MM.1S (cell line): ENCODE data around the gene EBP.
A peak's percentile ranks its signal among the peaks of the same experiment; 100 is the strongest.

Experiments
- DNase-seq: peaks from one replicate; pipeline ENCODE4 v3.0.0-alpha.2; 2015
- H2AFZ ChIP-seq: fragments of 300-600 bp; sonication (generic); 2 replicates; pipeline ENCODE4 v1.6.0; 2016; ENCODE audit warnings: antibody characterized with exemption, low read length
- H3F3A ChIP-seq: fragments of 300-600 bp; sonication (generic); 2 replicates; pipeline ENCODE4 v1.6.1; 2016; ENCODE audit warnings: mild to moderate bottlenecking, antibody characterized with exemption, low read length, moderate library complexity, mixed read lengths; ENCODE audit not compliant: insufficient read depth
- H3K27ac ChIP-seq: fragments of 300-600 bp; sonication (generic); 2 replicates; pipeline ENCODE4 v1.5.1; 2016; ENCODE audit warnings: mild to moderate bottlenecking, low read length
- H3K27me3 ChIP-seq: fragments of 300-600 bp; sonication (generic); replicated peaks from 2 replicates; pipeline ENCODE4 v1.6.0; 2016; ENCODE audit warnings: low read length; ENCODE audit not compliant: insufficient read depth
- H3K36me3 ChIP-seq: fragments of 300-600 bp; sonication (generic); replicated peaks from 2 replicates; pipeline ENCODE4 v1.6.1; 2016; ENCODE audit warnings: mild to moderate bottlenecking, low read length, mixed read lengths; ENCODE audit not compliant: insufficient read depth
- H3K4me1 ChIP-seq: fragments of 300-600 bp; sonication (generic); 2 replicates; pipeline ENCODE4 v1.6.1; 2016; ENCODE audit warnings: low read length, mixed read lengths
- H3K4me2 ChIP-seq: fragments of 300-600 bp; sonication (generic); 2 replicates; pipeline ENCODE4 v1.6.0; 2016; ENCODE audit warnings: low read depth, low read length
- H3K4me3 ChIP-seq: fragments of 300-600 bp; sonication (generic); 2 replicates; pipeline ENCODE4 v1.5.1; 2016; ENCODE audit warnings: low read length, mixed read lengths
- H3K79me2 ChIP-seq: fragments of 300-600 bp; sonication (generic); 2 replicates; pipeline ENCODE4 v1.6.1; 2016; ENCODE audit warnings: mixed run types, low read length, mixed read lengths
- H3K9ac ChIP-seq: fragments of 300-600 bp; sonication (generic); 2 replicates; pipeline ENCODE4 v1.6.1; 2016; ENCODE audit warnings: low read length, mixed read lengths
- H3K9me2 ChIP-seq: fragments of 300-600 bp; sonication (generic); replicated peaks from 2 replicates; pipeline ENCODE4 v1.6.1; 2016; ENCODE audit warnings: mild to moderate bottlenecking, low read length, mixed read lengths; ENCODE audit not compliant: insufficient read depth
- H3K9me3 ChIP-seq: fragments of 300-600 bp; sonication (generic); replicated peaks from 2 replicates; pipeline ENCODE4 v1.6.1; 2016; ENCODE audit warnings: mild to moderate bottlenecking, low read length, mixed read lengths; ENCODE audit not compliant: insufficient read depth
- H4K20me1 ChIP-seq: fragments of 300-600 bp; sonication (generic); 2 replicates; pipeline ENCODE4 v1.6.1; 2016; ENCODE audit warnings: mild to moderate bottlenecking, low read length, moderate library complexity, mixed read lengths; ENCODE audit not compliant: insufficient read depth
- CTCF ChIP-seq: fragments of 300-600 bp; sonication (generic); IDR thresholded peaks from 2 replicates; pipeline ENCODE4 v1.5.1; 2016; ENCODE audit warnings: antibody characterized with exemption, low read length, mixed read lengths
- EZH2 ChIP-seq: fragments of 300-600 bp; sonication (generic); optimal IDR thresholded peaks from 2 replicates; pipeline ENCODE3; 2017; ENCODE audit warnings: low read depth, mild to moderate bottlenecking, antibody characterized with exemption, low read length, mixed read lengths
- EZH2phosphoT487 ChIP-seq: fragments of 300-600 bp; sonication (generic); IDR thresholded peaks from 2 replicates; pipeline ENCODE4 v1.6.1; 2018; ENCODE audit warnings: antibody characterized with exemption, low read length

Gene EBP

GRCh38 chrX:48507246-48507645 is 14.4 kb upstream of the EBP start:
- Histone ChIP-seq H3K4me2 (no peak overlapping the region), H3K9me2 (no peaks in the 10 kb centered on the region), H2AFZ (no peak overlapping the region), H3K9me3 (no peaks in the 10 kb centered on the region), H3K4me1 (no peaks in the 10 kb centered on the region), H3K27me3 (no peaks in the 10 kb centered on the region), H3K27ac (no peak overlapping the region), H3K4me3 (no peak overlapping the region), H3F3A (no peaks in the 10 kb centered on the region), H3K9ac (no peak overlapping the region), H3K36me3 (no peaks in the 10 kb centered on the region), H4K20me1 (no peaks in the 10 kb centered on the region), H3K79me2 (no peaks in the 10 kb centered on the region)
- TF ChIP-seq EZH2phosphoT487 (no peak), CTCF (no peak), EZH2 (no peak)
- no peak for DNase-seq

- Histone ChIP-seq H3K9ac (peak within 1 kb of the TSS; percentile 84), H3K9me3 (no peaks in the 10 kb centered on the region), H3K27ac (peak within 1 kb of the TSS; percentile 73), H3K9me2 (no peaks in the 10 kb centered on the region), H2AFZ (peak within 1 kb of the TSS; percentile 82), H4K20me1 (no peaks in the 10 kb centered on the region), H3K36me3 (no peaks in the 10 kb centered on the region), H3K27me3 (no peaks in the 10 kb centered on the region), H3K4me3 (peak within 1 kb of the TSS; percentile 81), H3F3A (no peaks in the 10 kb centered on the region), H3K4me2 (peak within 1 kb of the TSS; percentile 70), H3K79me2 (no peaks in the 10 kb centered on the region), H3K4me1 (no peaks in the 10 kb centered on the region)
- TF ChIP-seq CTCF, result no peak
- no peak for TF ChIP-seq EZH2
- TF ChIP-seq EZH2phosphoT487, result no peak
- DNase-seq, result peak; percentile 70
Measured at GRCh38 chrX:48508400-48509244, 13.0 kb upstream of the EBP start, which contains the start of gene PORCN. Gene PORCN, plus strand, starts transcription at chrX:48508992. Its CDS starts 829 bp downstream, at chrX:48509821.

GRCh38 chrX:48509245-48509590 is 12.4 kb upstream of the EBP start:
- Histone ChIP-seq H3K79me2 (no peaks in the 10 kb centered on the region), H3K4me2 (peak overlapping the region; percentile 70; the same call in 1 of the 2 replicates), H4K20me1 (no peaks in the 10 kb centered on the region), H3K36me3 (no peaks in the 10 kb centered on the region), H3K9ac (peak overlapping the region; percentile 84), H3K4me3 (peak overlapping the region; percentile 81), H3K4me1 (no peaks in the 10 kb centered on the region), H3K9me2 (no peaks in the 10 kb centered on the region), H3K27me3 (no peaks in the 10 kb centered on the region), H3F3A (no peaks in the 10 kb centered on the region), H3K27ac (no peak overlapping the region), H3K9me3 (no peaks in the 10 kb centered on the region), H2AFZ (peak overlapping the region; percentile 78)
- no peak for DNase-seq
- TF ChIP-seq CTCF (no peak), EZH2phosphoT487 (no peak), EZH2 (no peak)
